OCI-LY3 (cell line): ENCODE measurements around the gene TAF10.

Experiments
- H2AFZ ChIP-seq: fragments of 200-600, 300-600 bp; shearing (Covaris generic); 2 replicates; pipeline ENCODE4 v1.6.0; 2014; ENCODE audit warnings: antibody characterized with exemption, low read depth, low read length
- H3K27ac ChIP-seq: fragments of 200-600, 300-600 bp; sonication (generic); 2 replicates; pipeline ENCODE4 v1.5.1; 2014; ENCODE audit warnings: mild to moderate bottlenecking, low read length, moderate library complexity, mixed read lengths
- H3K27me3 ChIP-seq: fragments of 200-600, 300-600 bp; sonication (generic); 2 replicates; pipeline ENCODE4 v1.6.1; 2014; ENCODE audit warnings: low read depth, low read length, mixed read lengths
- H3K36me3 ChIP-seq: fragments of 200-600, 300-600 bp; sonication (generic); replicated peaks from 2 replicates; pipeline ENCODE3; 2014; ENCODE audit warnings: low read depth, low read length, mixed read lengths
- H3K4me1 ChIP-seq: fragments of 300-600, 200-600 bp; sonication (generic); 2 replicates; pipeline ENCODE4 v1.6.1; 2014; ENCODE audit warnings: low read length, mixed read lengths
- H3K4me2 ChIP-seq: fragments of 200-600, 300-600 bp; sonication (generic); 2 replicates; pipeline ENCODE4 v1.6.1; 2014; ENCODE audit warnings: low read length, mixed read lengths
- H3K4me3 ChIP-seq: fragments of 300-600, 200-600 bp; sonication (generic); 2 replicates; pipeline ENCODE4 v1.5.1; 2014; ENCODE audit warnings: antibody characterized with exemption, mild to moderate bottlenecking, low read length, moderate library complexity
- H3K79me2 ChIP-seq: fragments of 300-600, 200-600 bp; shearing (Covaris generic); 2 replicates; pipeline ENCODE4 v1.6.1; 2014; ENCODE audit warnings: mild to moderate bottlenecking, low read length, mixed read lengths
- H3K9ac ChIP-seq: fragments of 300-600, 200-600 bp; shearing (Covaris generic); 2 replicates; pipeline ENCODE4 v1.6.0; 2014; ENCODE audit warnings: mild to moderate bottlenecking, low read length, moderate library complexity
- H3K9me3 ChIP-seq: fragments of 200-600, 300-600 bp; shearing (Covaris generic); 2 replicates; pipeline ENCODE4 v1.6.1; 2014; ENCODE audit warnings: low read length, mixed read lengths; ENCODE audit not compliant: insufficient read depth
- H4K20me1 ChIP-seq: fragments of 200-600, 300-600 bp; sonication (generic); 2 replicates; pipeline ENCODE4 v1.6.1; 2016; ENCODE audit warnings: low read length, mixed read lengths; ENCODE audit not compliant: insufficient read depth
- EZH2phosphoT487 ChIP-seq: fragments of 200-600 bp; shearing (Covaris generic); IDR thresholded peaks from 2 replicates; pipeline ENCODE4 v1.6.1; 2018; ENCODE audit warnings: antibody characterized with exemption, mixed run types, low read depth
- TF ChIP-seq, protein P1 (sequence below): fragments of 200-600, 300-600 bp; sonication (generic); IDR thresholded peaks from 2 replicates; pipeline ENCODE4 v1.5.1; 2014; ENCODE audit warnings: antibody characterized with exemption, low read length, low read depth

Gene TAF10

DNA sequence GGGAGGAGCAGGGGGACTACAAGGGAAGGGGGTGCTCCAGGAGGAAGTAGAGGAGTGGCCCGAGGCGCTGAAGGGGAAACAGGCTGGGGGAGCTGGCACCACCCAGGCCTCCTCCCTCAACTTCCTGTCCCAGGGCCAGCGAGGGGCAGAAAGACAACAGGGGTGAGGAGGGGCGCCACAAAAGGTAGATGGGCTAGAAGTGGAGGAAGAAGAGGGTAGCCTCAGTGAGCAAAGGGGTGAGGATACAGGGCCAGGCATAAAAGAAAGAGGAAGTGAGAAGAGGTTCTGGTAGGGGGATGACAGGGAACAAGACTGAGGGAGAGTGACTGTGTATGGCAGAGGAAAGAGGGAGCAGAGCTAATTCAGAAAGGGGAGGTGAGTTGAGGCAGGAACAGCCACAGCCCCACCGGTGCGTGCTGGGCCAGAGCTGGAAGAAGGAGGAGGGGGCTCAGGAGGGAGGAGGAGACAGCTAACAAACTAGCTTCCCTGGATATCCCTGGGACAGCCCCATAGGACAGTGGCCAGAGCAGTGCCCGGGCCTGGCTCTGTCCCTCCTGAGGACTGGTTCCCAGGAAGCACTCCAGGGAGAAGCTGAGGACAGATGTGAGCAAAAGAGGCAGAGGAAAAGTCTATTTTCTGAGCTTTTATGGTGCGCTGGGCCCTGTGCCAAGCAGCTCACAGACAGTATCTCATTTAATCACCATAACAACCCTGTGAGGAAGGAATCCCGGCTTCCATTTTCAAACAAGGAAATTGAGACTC lies 35.1 kb upstream of the TAF10 start:
- Histone ChIP-seq H3K9me3 (no peaks in the 10 kb centered on the region), H3K4me1 (peaks cover 27% of the 10 kb centered on the region), H3K27me3 (peaks cover 24% of the 10 kb centered on the region; the same call in 1 of the 2 replicates), H3K9ac (peak overlapping the region; percentile 63), H2AFZ (peak overlapping the region; percentile 60), H3K79me2 (no peaks in the 10 kb centered on the region), H3K36me3 (no peaks in the 10 kb centered on the region), H3K4me3 (peak overlapping the region; percentile 63), H3K4me2 (peak overlapping the region; percentile 80), H4K20me1 (no peaks in the 10 kb centered on the region), H3K27ac (peak overlapping the region; percentile 65)
- TF ChIP-seq, protein P1, sequence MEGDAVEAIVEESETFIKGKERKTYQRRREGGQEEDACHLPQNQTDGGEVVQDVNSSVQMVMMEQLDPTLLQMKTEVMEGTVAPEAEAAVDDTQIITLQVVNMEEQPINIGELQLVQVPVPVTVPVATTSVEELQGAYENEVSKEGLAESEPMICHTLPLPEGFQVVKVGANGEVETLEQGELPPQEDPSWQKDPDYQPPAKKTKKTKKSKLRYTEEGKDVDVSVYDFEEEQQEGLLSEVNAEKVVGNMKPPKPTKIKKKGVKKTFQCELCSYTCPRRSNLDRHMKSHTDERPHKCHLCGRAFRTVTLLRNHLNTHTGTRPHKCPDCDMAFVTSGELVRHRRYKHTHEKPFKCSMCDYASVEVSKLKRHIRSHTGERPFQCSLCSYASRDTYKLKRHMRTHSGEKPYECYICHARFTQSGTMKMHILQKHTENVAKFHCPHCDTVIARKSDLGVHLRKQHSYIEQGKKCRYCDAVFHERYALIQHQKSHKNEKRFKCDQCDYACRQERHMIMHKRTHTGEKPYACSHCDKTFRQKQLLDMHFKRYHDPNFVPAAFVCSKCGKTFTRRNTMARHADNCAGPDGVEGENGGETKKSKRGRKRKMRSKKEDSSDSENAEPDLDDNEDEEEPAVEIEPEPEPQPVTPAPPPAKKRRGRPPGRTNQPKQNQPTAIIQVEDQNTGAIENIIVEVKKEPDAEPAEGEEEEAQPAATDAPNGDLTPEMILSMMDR = no peak
- TF ChIP-seq EZH2phosphoT487 = no peak

DNA sequence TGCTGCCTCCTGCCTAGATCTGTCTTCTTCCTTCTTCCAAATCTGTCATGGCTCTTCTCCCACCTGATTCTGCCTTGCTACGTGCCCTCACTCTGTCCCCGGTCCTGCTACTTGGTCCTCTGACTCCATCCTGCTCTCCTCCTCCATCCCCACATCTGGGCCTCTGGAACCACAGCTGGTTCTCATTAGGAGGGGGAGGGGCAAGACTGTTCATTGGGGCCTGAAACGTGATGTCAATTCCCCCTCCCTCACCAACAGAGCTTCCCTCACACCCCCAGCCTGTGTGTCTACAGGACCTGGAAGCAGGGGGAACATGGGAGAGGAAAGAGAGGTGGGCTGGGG lies 34.5 kb upstream of the TAF10 start:
- no peaks in the 10 kb centered on the region for H3K79me2 ChIP-seq
- peaks cover 19% of the 10 kb centered on the region; the same call in 1 of the 2 replicates for H3K27me3 ChIP-seq
- no peaks in the 10 kb centered on the region for H3K9me3 ChIP-seq
- H4K20me1 ChIP-seq = no peaks in the 10 kb centered on the region
- TF ChIP-seq EZH2phosphoT487 = no peak
- TF ChIP-seq, protein P1 = no peak
- no peaks in the 10 kb centered on the region for H3K36me3 ChIP-seq
- H2AFZ ChIP-seq = peak overlapping the region; percentile 60
- H3K4me1 ChIP-seq = peaks cover 27% of the 10 kb centered on the region
- peak overlapping the region; percentile 80 for H3K4me2 ChIP-seq
- H3K27ac ChIP-seq = peak overlapping the region; percentile 65
- H3K9ac ChIP-seq = peak overlapping the region; percentile 63
- peak overlapping the region; percentile 63 for H3K4me3 ChIP-seq

DNA sequence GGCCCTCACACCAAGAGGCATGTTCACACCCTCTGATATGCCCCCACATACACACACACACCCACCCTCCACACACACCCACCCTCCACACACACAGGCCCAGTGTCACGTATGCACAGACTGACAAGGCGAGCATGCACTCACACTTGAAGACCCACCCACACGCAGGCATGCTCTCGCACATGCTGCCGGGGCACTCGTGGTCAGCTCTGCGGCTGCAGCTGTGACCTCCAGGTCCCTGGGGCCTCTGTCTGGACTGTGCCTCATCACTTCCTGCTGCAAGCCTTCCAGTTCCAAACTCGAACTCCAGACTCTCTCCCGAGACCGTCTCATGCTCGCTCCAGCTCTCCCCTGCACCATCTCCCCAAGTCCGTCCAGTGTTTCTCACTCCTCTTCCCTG lies 34.1 kb upstream of the TAF10 start:
- Histone ChIP-seq H3K27ac (no peak overlapping the region), H3K36me3 (no peaks in the 10 kb centered on the region), H3K4me1 (peaks cover 27% of the 10 kb centered on the region), H4K20me1 (no peaks in the 10 kb centered on the region), H2AFZ (no peak overlapping the region), H3K9ac (no peak overlapping the region), H3K9me3 (no peaks in the 10 kb centered on the region), H3K4me2 (peak overlapping the region; percentile 80), H3K4me3 (no peak overlapping the region), H3K79me2 (no peaks in the 10 kb centered on the region), H3K27me3 (0 out of 2 replicates have a peak, but pooled peaks cover 14% of the 10 kb centered on the region)
- TF ChIP-seq, protein P1 = no peak
- TF ChIP-seq EZH2phosphoT487 = no peak

DNA sequence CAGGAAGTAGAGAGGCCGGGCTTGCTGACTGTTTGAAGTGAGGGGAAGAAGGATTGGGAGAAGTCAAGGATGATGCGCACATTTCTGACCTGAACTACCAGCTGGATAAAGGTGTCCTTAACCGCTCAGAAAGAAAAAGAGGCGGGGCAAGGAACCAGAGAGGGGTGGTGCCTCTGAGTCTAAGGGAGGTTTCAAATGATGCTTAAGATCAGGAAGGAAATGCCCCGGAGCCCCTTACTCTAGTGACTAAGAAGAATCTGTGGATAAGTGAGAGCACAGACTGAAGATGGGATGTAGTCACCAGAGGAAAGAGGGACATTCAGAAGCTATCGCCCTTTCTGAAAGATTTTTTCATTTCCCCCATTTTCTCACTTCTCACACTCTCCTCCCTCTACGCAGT lies 30.9 kb upstream of the TAF10 start:
- Histone ChIP-seq H3K79me2 (no peaks in the 10 kb centered on the region), H3K27me3 (0 out of 2 replicates have a peak, but pooled peaks cover 9% of the 10 kb centered on the region), H3K4me2 (no peak overlapping the region), H4K20me1 (no peaks in the 10 kb centered on the region), H3K9ac (no peak overlapping the region), H3K4me1 (peaks cover 20% of the 10 kb centered on the region), H3K9me3 (no peaks in the 10 kb centered on the region), H3K36me3 (no peaks in the 10 kb centered on the region), H3K27ac (no peak overlapping the region), H3K4me3 (no peak overlapping the region), H2AFZ (no peak overlapping the region)
- no peak for TF ChIP-seq EZH2phosphoT487
- TF ChIP-seq, protein P1 = no peak
